Urothelium cell line (cell line): ENCODE measurements around the gene KCNN1.
"Not testable (repeated sequence)": the region's sequence is repeated elsewhere in the genome, so short reads cannot be mapped to it uniquely, and the experiment has no call there.

Experiments
- DNase-seq: peaks from one replicate; pipeline ENCODE4 v3.0.0; 2011; ENCODE audit warnings: low spot score, mixed read lengths
- FAIRE-seq: peaks from 2 replicates; lab custom pipeline; 2011; peaks lifted over from hg19 to GRCh38; lab: Jason Lieb, UNC

KCNN1 gene

DNA sequence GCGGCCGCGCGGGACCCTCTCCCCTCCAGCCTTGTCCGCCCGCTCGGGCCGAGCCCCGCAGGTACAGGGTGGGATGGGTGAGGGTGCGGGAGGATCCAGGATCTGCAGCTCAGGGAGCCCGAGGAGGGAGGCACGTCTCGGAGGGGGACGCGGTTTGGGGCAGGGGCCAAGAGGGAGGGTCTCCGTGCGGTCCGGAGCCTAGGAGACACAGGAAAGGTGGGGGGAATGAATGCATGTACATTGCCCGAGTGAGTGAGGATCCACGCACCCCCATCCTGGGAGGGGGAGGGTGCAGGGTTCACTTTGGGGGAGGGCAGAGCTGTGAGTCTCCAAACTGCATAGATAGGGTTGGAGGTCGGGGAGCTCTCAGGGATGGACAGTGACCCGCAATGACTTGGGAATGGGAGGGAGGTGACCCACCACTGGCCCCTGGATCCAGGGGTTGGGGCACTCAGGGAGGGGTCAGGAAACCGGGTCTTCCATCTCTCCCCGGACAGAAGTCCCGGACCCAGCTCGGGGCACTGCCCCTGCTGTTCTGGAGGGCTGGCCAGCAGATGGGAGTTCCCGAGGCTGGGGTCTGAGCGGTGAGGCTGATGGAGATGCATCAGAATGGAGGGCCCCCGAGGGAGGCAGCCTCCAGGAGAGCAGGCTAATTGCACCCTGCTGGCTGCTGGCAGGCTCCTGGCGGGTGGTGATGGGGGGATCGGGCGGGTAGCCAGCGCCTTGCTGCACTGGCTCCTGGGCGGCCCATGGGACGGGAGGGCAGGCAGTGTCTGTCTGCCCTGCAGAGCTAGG is 547 bp downstream of the KCNN1 start:
- DNase-seq: no peak

DNA sequence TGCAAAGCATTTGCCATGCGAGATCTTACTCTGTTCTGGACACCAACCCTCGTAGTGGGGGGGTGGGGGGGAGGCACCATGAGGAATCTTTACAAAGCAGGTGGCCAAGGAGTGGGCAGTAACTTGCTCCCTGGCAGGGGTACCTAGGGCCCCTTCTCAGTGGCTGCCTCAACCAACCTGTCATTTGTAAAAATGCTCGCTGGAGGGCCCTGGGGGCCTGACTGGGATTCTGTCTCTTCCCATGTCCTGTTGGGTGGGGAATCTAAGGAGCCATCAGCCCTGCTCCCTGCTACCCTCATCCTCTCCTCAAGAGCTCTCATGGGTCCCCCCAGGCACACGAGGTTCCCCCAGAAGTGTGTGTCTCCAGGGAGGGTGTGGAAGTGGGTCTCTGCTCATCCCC is 1.5 kb downstream of the KCNN1 start:
- DNase-seq (no peak), FAIRE-seq (no peak)

More for the DNA sequence above, 547 bp downstream of the KCNN1 start:
- no peak for FAIRE-seq

DNA sequence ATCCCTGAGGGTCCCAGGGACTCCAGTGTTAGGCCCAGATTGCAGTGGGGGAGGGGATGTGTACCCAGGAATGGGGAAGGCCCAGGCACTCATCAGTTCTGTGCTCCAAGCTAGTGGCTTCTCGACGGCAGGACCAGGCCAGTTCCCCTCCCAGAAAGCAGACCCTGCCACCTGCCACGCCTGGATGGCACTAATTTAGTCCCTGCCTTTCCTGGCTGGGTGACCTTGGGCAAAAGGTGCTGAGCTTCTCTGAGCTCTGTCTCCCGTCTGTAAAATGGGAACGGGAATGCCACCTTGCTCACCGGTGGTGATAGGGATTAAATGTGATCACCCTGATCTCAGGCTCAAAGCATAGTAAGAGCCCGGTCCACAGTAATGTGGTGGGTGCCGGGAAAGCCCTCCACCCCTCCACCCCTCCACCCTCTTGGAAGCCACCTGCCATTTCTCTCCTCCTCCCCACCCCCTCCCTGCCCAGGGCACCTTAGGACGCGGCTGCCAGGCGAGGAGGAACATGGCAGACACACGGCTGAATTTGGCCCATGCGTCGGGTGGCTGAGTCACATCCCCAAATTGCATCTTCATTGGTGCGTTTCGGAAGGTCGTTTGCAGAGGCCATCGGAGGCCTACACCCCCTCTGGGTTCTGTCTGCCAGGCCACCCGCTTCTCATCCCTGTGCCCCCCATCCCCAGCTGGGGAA is 2.3 kb downstream of the KCNN1 start:
- FAIRE-seq: no peak
- DNase-seq: no peak

DNA sequence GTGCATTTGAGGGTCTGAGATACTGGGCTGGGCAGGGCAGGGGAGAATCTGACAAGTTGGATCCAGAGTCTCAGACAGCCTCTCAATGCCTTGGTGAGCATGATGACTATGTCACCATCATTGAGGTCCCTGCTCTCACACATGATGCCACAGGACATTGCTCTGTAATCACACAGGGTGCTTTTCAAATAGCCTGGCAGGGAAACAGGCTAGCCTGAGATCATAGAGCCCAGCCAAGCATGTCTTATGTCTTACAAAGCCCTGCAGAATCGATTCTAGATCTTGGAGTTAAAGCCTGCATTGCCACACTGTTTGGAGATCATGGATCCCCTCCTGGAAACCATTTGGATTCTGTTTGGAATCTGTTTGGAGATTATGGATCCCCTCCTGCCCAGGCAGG is 5.3 kb downstream of the KCNN1 start:
- FAIRE-seq (no peak), DNase-seq (no peak)

DNA sequence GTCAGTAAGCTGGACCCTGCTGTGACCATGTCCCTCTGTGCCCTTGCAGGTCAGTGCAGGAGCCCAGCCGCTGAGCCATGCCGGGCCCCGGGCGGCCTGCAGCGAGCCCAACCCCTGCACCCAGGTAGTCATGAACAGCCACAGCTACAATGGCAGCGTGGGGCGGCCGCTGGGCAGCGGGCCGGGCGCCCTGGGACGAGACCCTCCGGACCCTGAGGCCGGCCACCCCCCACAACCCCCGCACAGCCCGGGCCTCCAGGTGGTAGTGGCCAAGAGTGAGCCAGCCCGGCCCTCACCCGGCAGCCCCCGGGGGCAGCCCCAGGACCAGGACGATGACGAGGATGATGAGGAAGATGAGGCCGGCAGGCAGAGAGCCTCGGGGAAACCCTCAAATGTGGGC is 6.9 kb downstream of the KCNN1 start:
- DNase-seq (no peak), FAIRE-seq (no peak)

DNA sequence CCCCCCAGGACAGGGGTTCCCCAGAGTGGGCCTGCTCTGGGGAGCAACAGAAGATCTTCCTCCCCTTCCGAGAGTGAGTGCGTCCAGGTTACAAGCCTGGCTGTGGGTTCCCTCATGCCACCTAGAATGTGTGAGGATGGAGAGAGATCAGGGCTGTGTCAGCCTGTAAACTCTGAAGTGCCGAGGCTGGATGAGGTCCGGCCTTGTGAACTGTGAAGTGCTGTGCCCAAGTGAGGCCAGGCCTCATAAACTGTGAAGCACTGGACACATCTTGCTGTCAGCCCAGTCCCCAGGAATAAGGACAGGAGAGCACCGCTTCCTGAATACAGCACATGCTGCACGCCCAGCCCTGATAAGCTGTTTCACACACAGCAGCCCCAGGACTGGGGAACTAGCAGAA is 7.6 kb downstream of the KCNN1 start:
- no peak for FAIRE-seq
- no peak for DNase-seq

DNA sequence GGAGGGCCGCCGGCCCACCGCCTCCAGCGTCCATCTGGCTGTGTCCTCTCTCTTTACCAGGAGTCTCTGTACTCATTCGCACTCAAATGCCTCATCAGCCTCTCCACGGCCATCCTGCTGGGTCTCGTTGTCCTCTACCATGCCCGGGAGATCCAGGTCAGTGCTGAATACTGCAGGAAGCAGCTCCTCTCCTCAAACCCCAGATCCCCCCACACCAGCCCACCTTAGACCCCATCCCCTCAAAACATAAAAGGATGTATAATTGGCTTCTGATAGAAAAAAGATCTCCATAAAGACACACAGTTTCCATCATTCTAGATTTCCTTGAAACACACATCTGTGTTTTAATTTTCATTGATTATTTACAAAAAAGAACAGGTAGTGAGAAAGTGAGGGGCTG is 8.1 kb downstream of the KCNN1 start:
- DNase-seq (no peak), FAIRE-seq (no peak)

DNA sequence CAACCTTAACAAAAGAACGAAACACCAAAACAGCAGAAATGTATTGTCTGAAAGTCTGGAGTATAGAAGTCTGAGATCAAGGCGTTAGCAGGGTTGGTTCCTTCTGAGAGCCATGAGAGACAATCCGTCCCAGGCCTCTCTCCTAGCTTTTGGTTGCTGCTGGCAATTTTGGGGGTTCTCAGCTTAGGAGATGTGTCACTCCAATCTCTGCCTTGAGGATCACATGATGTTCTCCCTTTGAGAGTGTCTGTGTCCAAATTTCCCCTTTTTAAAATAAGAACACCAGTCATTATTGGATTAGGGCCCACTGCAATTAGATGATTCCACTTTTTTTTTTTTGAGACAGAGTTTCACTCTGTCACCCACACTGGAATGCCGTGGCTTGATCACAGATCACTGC is 10.1 kb downstream of the KCNN1 start:
- FAIRE-seq (no peak), DNase-seq (no peak)

DNA sequence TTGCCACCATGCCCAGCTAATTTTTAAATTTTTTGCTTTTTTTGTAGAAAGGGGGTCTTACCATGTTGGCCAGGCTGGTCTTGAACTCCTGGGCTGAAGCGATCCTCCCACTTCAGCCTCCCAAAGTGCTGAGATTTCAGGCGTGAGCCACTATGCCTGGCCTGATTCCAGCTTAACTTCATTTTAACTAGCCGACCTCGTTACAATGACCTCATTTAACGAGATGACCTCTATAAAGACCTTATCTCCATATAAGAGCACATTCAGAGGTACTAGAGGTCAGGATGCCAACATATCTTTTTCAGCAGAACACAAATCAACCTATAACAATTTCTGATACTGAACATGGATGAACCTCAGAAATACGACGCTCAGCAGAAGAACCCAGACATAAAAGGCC is 10.6 kb downstream of the KCNN1 start:
- FAIRE-seq: no peak

DNA sequence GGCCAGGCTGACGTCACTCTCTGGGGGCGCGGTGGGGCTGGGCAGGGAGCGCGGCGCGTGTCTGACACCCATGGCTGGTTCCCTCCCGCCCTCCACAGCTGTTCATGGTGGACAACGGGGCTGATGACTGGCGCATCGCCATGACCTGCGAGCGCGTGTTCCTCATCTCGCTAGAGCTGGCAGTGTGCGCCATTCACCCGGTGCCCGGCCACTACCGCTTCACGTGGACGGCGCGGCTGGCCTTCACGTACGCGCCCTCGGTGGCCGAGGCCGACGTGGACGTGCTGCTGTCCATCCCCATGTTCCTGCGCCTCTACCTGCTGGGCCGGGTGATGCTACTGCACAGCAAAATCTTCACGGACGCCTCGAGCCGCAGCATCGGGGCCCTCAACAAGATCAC is 14.7 kb downstream of the KCNN1 start:
- no peak for DNase-seq
- no peak for FAIRE-seq

More for the DNA sequence above, 10.6 kb downstream of the KCNN1 start:
- DNase-seq: no peak

DNA sequence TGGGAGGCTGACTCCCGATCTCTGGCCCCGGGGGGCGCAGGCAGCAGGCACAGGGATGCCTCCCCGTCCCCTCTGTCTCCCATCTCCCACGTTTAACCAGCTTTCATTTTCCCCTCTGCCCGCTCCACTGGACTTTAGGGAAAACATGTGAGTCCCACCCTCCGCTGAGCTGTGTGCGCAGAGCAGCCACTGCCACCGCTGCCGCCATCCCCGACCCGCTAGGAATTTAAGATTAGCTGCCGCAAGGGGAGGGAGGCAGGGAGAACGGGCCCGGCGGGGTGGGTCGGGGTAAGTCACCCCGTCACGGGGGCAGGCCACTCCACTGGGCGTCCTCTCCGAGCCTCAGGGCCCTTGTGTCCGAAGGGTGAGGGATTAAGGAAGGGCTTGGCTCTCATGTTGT is 15.5 kb downstream of the KCNN1 start:
- DNase-seq: no peak
- FAIRE-seq: no peak

DNA sequence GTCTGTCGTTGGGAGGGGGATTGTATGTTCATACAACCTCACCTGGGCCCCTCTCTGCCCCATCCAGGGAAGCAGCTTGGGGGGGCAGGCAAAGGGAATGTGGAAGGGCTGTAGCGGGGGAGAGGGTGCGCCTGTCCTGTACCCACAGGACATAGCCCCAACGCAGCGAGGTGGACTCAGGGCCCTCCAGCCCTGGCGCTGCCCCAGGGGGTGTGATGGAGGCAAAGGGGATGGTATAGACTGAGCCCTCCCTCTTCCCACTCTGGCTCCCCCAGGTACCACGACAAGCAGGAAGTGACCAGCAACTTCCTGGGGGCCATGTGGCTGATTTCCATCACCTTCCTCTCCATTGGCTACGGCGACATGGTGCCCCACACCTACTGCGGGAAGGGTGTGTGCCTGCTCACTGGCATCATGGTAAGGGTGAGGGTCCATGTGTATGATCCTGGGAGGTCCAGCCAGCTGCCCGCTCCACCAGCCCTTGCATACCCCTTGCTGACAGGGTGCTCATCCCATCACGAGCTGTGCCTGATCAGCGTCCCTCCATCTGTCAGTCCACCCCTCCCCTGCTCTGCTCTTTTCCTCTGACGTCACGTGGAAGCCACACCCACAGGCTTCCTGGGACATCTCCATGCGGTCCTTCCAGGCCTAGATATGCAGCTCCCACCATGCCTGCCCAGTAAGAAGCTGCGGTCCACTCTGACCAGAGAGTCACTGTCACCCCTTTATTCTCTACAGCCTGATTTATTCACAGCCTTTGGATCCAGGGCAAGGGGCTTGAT is 18.3 kb downstream of the KCNN1 start:
- DNase-seq: no peak

DNA sequence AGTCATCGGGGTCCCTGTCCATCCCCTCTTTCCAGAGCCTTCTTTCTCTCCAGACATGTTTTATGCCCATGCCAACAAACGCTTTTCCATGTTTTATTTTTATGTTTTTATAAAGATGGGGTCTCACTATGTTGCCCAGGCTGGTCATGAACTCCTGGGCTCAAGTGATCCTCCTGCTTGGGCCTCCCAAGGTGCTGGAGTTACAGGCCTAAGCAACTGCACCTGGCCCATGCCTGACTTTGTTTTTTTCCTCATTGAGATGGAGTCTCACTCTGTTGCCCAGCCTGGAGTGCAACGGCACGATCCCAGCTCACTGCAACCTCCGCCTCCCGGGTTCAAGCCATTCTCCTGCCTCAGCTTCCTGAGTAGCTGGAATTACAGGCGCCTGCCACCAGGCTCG is 19.7 kb downstream of the KCNN1 start:
- DNase-seq, FAIRE-seq: not testable (repeated sequence)

More for the DNA sequence above, 18.3 kb downstream of the KCNN1 start:
- FAIRE-seq: no peak

DNA sequence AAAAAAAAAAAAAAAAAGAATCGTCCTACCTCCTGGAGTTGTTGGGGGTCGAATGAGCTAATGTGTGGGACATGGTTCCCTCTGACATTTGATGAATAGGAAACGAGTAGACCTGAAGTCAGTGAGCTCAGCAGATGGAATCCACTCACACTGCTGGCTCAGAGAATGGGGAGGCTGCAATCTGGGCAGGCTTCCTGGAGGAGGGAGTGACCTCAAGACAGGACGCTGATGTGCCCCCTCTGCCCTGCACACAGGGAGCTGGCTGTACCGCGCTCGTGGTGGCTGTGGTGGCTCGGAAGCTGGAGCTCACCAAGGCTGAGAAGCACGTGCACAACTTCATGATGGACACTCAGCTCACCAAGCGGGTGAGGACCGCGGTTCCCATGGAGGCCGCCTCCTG is 21.3 kb downstream of the KCNN1 start:
- FAIRE-seq (no peak), DNase-seq (no peak)

DNA sequence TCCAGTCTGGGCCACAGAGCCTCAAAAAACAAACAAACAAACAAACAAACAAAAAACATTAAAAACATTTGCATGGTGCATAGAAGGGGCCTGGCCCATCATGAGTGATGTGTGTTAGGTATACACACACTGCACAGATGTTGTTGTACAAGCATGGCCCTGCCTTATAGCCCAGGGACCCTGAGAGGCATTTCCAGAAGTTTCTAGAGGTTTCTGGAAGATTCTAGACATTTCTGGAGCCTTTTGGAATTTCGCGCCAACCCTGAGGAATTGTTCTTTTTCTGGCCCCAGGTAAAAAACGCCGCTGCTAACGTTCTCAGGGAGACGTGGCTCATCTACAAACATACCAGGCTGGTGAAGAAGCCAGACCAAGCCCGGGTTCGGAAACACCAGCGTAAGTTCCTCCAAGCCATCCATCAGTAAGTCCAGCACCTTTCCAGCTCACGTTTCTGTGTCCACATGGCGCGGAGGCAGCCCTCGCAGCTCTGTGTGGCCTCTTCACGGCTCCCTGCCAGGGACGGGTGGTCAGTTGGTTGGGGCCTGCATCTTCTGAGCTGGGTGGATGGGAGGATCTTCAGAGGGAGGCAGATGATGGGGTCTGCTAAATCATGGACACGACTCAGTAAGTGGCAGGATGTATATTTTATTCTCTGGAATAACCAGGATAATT is 22.7 kb downstream of the KCNN1 start:
- DNase-seq (no peak), FAIRE-seq (no peak)

DNA sequence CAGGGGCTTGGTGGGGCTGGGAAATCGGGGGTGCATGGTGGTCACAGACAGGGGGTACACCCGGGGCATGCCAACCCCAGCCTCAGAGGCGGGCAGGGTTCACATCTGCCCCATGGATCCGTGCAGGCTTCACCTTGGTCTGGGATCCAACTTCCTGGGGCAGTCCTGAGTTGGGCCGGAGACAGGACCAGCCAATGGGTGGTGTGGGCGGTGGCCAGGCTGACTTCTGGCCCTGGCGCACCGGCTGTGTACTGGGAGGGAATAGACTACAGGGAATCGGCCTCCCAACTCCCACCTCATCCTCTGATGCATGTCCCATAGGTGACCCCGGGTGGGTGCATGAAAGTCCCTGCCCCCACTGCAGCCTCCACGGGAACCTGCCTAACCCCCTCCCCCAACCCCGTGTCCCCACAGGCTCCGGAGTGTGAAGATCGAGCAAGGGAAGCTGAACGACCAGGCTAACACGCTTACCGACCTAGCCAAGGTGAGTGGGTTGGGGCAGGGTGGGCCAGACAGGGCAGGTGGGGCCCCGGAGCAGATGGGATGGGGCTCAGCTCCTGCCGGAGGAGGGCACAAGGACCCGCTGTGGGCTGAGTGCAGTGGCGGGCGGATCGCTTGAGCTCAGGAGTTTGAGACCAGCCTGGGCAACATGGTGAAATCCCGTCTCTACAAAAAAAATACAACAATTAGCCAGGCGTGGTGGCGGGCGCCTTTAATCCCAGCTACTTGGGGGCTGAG is 26.3 kb downstream of the KCNN1 start:
- FAIRE-seq (no peak), DNase-seq (no peak)

DNA sequence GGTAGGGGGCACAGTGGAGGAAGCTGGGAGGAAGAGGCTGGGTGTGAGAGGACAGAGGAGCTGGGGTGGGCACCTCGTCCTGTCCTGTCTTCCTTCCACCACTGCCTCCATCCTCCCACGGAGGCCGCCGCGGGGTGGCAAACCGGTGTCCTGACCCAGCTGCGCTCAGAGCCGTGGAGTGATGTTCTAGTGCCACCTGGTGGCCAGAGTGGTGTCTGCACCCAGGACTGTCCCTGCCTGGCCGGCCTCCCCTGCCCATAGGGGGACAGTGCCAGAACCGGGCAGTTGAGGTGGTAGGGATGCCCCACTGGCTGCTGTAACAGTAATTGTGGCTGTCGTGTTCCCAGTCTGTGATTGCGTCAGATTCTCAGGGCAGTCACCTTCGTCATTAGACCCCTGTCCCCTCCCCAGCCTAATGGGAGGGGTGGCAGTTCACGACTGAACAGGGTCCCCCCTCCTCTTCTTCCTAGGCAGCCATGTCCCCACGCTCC is 30.0 kb downstream of the KCNN1 start:
- no peak for FAIRE-seq
- peak; percentile 84 for DNase-seq

DNA sequence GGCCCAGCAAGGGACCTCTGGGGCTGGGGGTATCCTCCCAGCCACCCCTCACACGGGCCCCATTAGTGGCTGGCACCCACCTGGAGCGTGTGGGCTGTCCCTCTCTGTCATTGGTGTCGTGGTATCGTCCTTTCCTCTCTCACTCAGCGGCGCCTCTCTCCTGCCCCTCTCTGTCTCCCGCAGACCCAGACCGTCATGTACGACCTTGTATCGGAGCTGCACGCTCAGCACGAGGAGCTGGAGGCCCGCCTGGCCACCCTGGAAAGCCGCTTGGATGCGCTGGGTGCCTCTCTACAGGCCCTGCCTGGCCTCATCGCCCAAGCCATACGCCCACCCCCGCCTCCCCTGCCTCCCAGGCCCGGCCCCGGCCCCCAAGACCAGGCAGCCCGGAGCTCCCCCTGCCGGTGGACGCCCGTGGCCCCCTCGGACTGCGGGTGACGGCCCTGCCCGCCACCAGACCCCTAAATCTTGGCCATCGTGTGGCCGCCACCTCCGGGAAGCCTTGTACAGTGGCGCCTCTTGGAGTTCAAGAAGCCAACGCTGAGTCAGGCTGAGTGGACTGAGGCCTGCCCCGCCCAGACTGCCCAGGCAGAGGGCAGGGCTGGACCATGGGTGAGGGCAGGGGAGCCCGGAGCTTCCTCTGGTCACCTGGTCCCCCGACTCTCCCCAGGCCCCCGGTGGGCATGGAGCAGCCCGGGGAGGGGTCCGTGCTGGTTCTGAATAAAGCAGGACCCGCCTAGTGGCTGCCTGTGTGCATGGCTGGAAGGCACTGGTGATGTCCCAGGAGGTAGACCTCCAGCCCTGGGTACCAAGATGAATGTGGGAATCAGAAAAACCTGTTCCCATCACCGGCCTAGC is 31.3 kb downstream of the KCNN1 start:
- FAIRE-seq: no peak

DNA sequence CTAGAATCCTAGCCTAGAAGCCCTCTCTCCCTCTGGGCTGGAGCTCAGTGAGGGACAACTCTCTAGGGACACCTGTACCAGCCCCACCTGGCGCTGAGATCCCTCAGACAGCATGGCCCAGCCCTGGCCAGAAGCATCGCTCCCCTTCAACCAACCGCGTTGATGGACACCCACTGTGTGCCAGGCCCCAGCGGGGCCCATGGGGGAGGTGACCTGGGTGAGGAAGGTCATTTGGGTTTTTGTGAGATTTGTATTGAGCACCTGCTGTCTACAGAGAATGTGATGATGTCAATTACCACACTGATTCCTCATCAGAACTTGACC is 31.9 kb downstream of the KCNN1 start:
- FAIRE-seq: no peak

More for the DNA sequence above, 31.3 kb downstream of the KCNN1 start:
- no peak for DNase-seq

More for the DNA sequence above, 31.9 kb downstream of the KCNN1 start:
- no peak for DNase-seq
